HL-60 (cell line): ENCODE results near the gene MAN2B1.
A peak's percentile ranks its signal among the peaks of the same experiment; 100 is the strongest.

ENCODE experiments used
- DNase-seq, 2 experiments: peaks; one replicate each; pipeline ENCODE4 v3.0.0-alpha.2; 2010 to 2020; ENCODE audit warnings: low read depth in 1 of 2, low spot score in 1 of 2
- H3K27ac ChIP-seq: fragments of 250-450 bp; sonication (Bioruptor Pico); replicated peaks from 2 replicates; pipeline ENCODE4 v1.5.1; 2020; ENCODE audit warnings: mild to moderate bottlenecking, moderate library complexity
- H3K27me3 ChIP-seq: fragments of 250-450 bp; sonication (Bioruptor Pico); 2 replicates; pipeline ENCODE4 v1.5.1; 2021; ENCODE audit warnings: mild to moderate bottlenecking, moderate library complexity; ENCODE audit not compliant: insufficient read depth, poor library complexity, severe bottlenecking
- H3K4me3 ChIP-seq: replicated peaks from 2 replicates; pipeline ENCODE4 v1.5.1; 2011; ENCODE audit warnings: mild to moderate bottlenecking, control low read depth, low read length; ENCODE audit not compliant: insufficient read depth
- CTCF ChIP-seq: IDR thresholded peaks from one replicate; pipeline ENCODE4 v1.5.1; 2011; ENCODE audit warnings: low read length, control low read depth, inconsistent platforms; ENCODE audit not compliant: insufficient read depth
- GABPA ChIP-seq: IDR thresholded peaks from 2 replicates; pipeline ENCODE4 v1.6.1; 2012; ENCODE audit warnings: low read depth
- POLR2AphosphoS5 ChIP-seq: IDR thresholded peaks from 2 replicates; pipeline ENCODE4 v1.6.1; 2012; ENCODE audit warnings: low read depth
- REST ChIP-seq: IDR thresholded peaks from 2 replicates; pipeline ENCODE4 v1.6.1; 2012; ENCODE audit warnings: low read depth; ENCODE audit not compliant: insufficient replicate concordance
- SPI1 ChIP-seq: IDR thresholded peaks from 2 replicates; pipeline ENCODE4 v1.6.1; 2012; ENCODE audit warnings: low read depth, mild to moderate bottlenecking, borderline replicate concordance

The MAN2B1 gene

GRCh38 chr19:12705654-12706331, 39.3 kb upstream of the MAN2B1 start:
- DNase-seq, result no peak
- no peaks in the 10 kb centered on the region for H3K27me3 ChIP-seq
- H3K27ac ChIP-seq, result no peak overlapping the region
- H3K4me3 ChIP-seq, result no peak overlapping the region
- no peak for TF ChIP-seq CTCF
- TF ChIP-seq GABPA, result no peak
- no peak for TF ChIP-seq SPI1
- no peak for TF ChIP-seq POLR2AphosphoS5
- TF ChIP-seq REST, result no peak

DNA sequence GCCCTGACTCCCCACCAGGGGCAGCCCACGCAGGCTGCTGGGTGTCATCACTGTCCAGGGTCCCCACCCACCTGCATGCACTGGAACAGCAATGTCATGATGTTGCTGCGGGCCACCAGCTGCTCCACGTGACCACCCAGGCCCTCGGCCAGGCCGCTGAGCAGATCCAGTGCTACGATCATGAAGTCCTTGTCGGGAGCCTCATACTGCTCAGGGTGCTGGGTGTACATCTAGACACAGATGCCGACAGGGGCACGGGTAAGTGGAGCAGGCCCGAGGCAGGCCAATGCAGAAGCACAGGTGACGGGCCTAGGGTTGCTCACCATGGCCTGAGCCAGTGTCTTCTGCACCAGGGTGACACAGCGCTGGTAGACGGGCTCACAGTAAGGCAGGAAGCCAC, 38.6 kb upstream of the MAN2B1 start:
- no peak for DNase-seq
- TF ChIP-seq REST (no peak), SPI1 (no peak), CTCF (no peak), GABPA (no peak), POLR2AphosphoS5 (no peak)
- H3K27ac ChIP-seq, result no peak overlapping the region
- no peaks in the 10 kb centered on the region for H3K27me3 ChIP-seq
- H3K4me3 ChIP-seq, result no peak overlapping the region

DNA sequence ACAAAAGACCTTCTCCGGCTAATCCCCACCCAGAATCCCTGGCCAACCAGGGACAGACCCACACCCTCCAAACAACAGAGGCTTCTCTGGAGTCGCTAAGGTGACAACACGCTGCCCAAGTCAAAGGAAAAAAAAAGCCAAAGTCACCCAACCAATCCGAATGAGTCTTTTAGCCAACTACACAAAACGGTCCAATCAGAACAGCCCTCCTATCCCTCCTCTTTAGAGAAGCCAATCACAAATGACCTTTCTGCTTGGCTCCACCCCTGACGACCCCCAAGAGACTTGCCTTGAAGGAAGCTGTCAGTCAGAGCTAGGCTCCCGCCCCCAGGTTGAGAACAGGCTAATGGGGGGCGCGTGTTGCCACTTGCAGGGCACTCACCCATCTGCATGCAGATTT, 36.5 kb upstream of the MAN2B1 start:
- no peak overlapping the region for H3K4me3 ChIP-seq
- no peaks in the 10 kb centered on the region for H3K27me3 ChIP-seq
- no peak for TF ChIP-seq CTCF
- peak; percentile 20; the same call in 1 of the 2 replicates for TF ChIP-seq POLR2AphosphoS5
- H3K27ac ChIP-seq, result no peak overlapping the region
- DNase-seq, result no peak
